ENCODE results near the gene OAS2. TPM values are rescaled to one million over a fixed set of nuclear protein-coding genes. Genes with fewer than 3 reads are reported as not detected.
"Not testable (repeated sequence)": the region's sequence is repeated elsewhere in the genome, so short reads cannot be mapped to it uniquely, and the experiment has no call there.

Gene OAS2
- polyA plus RNA-seq, 2 of the 4 experiments (the other 2 are of a cell fraction) = 0.05 to 0.19 TPM

- H3K4me1 ChIP-seq; POLR2A ChIA-PET; H3K4me2 ChIP-seq; DNase-seq (ENCODE audit: low read depth in 1 of 2, low spot score in 1 of 2); H3K9me3 ChIP-seq; ATAC-seq; FAIRE-seq; H3K4me3 ChIP-seq; CTCF ChIA-PET; H3K27ac ChIP-seq: not testable (repeated sequence)
- WGBS (ENCODE audit: missing lambda C conversion rate) = 87% methylated on average over 4 of the region's 4 CpGs
Measured at GRCh38 chr12:112957125-112957524, 21.2 kb upstream of the OAS2 start.

- TF ChIP-seq ZSCAN20 (CRISPR knock-in tag; IDR thresholded peaks at IDR 0.05) = no peak
- no peak for TF ChIP-seq EHMT2 (IDR thresholded peaks at IDR 0.05; ENCODE audit: low read depth)
- TF ChIP-seq CHD2 (IDR thresholded peaks at IDR 0.05; ENCODE audit: low read length, partially characterized antibody) = no peak
- TF ChIP-seq BHLHE40 (IDR thresholded peaks at IDR 0.05; ENCODE audit: low read depth, low read length) = no peak
- no peak for TF ChIP-seq JUN (IDR thresholded peaks at IDR 0.05)
- no peak for TF ChIP-seq ZFP36 (IDR thresholded peaks at IDR 0.05; ENCODE audit: borderline replicate concordance, partially characterized antibody)
- no peak for TF ChIP-seq MYC (IDR thresholded peaks at IDR 0.05; ENCODE audit: borderline replicate concordance, low read length)
- no peak for TF ChIP-seq SMC3 (IDR thresholded peaks at IDR 0.05)
- TF ChIP-seq PHF8 (IDR thresholded peaks at IDR 0.05; ENCODE audit: borderline replicate concordance, low read depth) = no peak
- no peak for TF ChIP-seq POLR2A (IDR thresholded peaks at IDR 0.05; ENCODE audit: low read length)
- no peak for TF ChIP-seq RNF2 (IDR thresholded peaks at IDR 0.05; ENCODE audit: borderline replicate concordance, low read depth)
- TF ChIP-seq CBX8 (IDR thresholded peaks at IDR 0.05) = no peak
- no peak for TF ChIP-seq FOSB (CRISPR knock-in tag; IDR thresholded peaks at IDR 0.05)
- no peak for TF ChIP-seq CHD4 (IDR thresholded peaks at IDR 0.05; ENCODE audit: borderline replicate concordance)
- TF ChIP-seq BCL3 (IDR thresholded peaks at IDR 0.05) = no peak
- no peak for TF ChIP-seq USF2 (IDR thresholded peaks at IDR 0.05)
- TF ChIP-seq HDAC2 (IDR thresholded peaks at IDR 0.05) = no peak
- no peak for TF ChIP-seq EP300 (IDR thresholded peaks at IDR 0.05)
- TF ChIP-seq HMGXB4 (CRISPR knock-in tag; IDR thresholded peaks at IDR 0.05; ENCODE audit: borderline replicate concordance) = no peak
- H3K9me3 ChIP-seq = no peaks in the 10 kb centered on the region
- no peak for FAIRE-seq
- DNase-seq (ENCODE audit: low read depth in 1 of 2, low spot score in 1 of 2) = no peak
- H3K27ac ChIP-seq = no peak overlapping the region
- POLR2A ChIA-PET = no interaction called here
- H3K4me2 ChIP-seq = no peak overlapping the region
- CTCF ChIA-PET = interaction anchor here (1.0 kb wide), 1 partner anchor 11 kb away, joined by 3 read pairs; no protein-coding TSS in a partner anchor
- H3K4me3 ChIP-seq = no peak overlapping the region
- H3K4me1 ChIP-seq = no peaks in the 10 kb centered on the region
- WGBS (ENCODE audit: missing lambda C conversion rate) = 79% methylated on average over 7 of the region's 7 CpGs
- ATAC-seq = peak in 1 of 2 experiments; percentile 51; a peak in 2 of 6 replicates
Measured at GRCh38 chr12:112961074-112961473, 17.2 kb upstream of the OAS2 start.

- FAIRE-seq = no peak
- Histone ChIP-seq H3K9me3 (no peaks in the 10 kb centered on the region), H3K27ac (no peak overlapping the region), H3K4me3 (no peak overlapping the region), H3K4me1 (no peaks in the 10 kb centered on the region), H3K4me2 (no peak overlapping the region)
- DNase-seq (ENCODE audit: low read depth in 1 of 2, low spot score in 1 of 2) = no peak
- WGBS (ENCODE audit: missing lambda C conversion rate) = 87% methylated on average over 4 of the region's 4 CpGs
- POLR2A ChIA-PET = no interaction called here
- ATAC-seq = no peak
- CTCF ChIA-PET = interaction anchor here (1.5 to 1.6 kb wide), 2 partner anchors 31 to 87 kb away, joined by 4 to 6 read pairs; no protein-coding TSS in a partner anchor
- TF ChIP-seq BCL3 (IDR thresholded peaks at IDR 0.05) (no peak), MAX (IDR thresholded peaks at IDR 0.05) (no peak), REST (IDR thresholded peaks at IDR 0.05) (no peak), RNF2 (IDR thresholded peaks at IDR 0.05; ENCODE audit: borderline replicate concordance, low read depth) (no peak), CEBPB (IDR thresholded peaks at IDR 0.05) (no peak), RCOR1 (IDR thresholded peaks at IDR 0.05; ENCODE audit: low read depth, low read length) (no peak), MAZ (IDR thresholded peaks at IDR 0.05; ENCODE audit: borderline replicate concordance, low read depth, low read length) (no peak), HDAC2 (IDR thresholded peaks at IDR 0.05) (no peak), HOXB13 (CRISPR knock-in tag; IDR thresholded peaks at IDR 0.05; ENCODE audit: low read depth) (no peak), RFX5 (IDR thresholded peaks at IDR 0.05) (no peak)
Measured at GRCh38 chr12:112961536-112961935, 16.8 kb upstream of the OAS2 start.

Data from A549 (cell line).